ENCODE data around the gene SLC25A6.
"Not testable (repeated sequence)": the region's sequence is repeated elsewhere in the genome, so short reads cannot be mapped to it uniquely, and the experiment has no call there.

Gene SLC25A6

GRCh38 chrX:1354036-1355019 is 37.6 kb downstream of the SLC25A6 start:
- no peak for DNase-seq (ENCODE audit: low spot score)

- no peak for DNase-seq (ENCODE audit: low spot score)
These were observed 39.8 kb downstream of the SLC25A6 start for GRCh38 chrX:1351981-1352714.

GRCh38 chrX:1349606-1350005 is 42.3 kb downstream of the SLC25A6 start:
- not testable (repeated sequence) for DNase-seq (ENCODE audit: low spot score)

GRCh38 chrX:1341545-1342184 is 50.2 kb downstream of the SLC25A6 start:
- DNase-seq (ENCODE audit: low spot score), result no peak

GRCh38 chrX:1336948-1337779 is 54.7 kb downstream of the SLC25A6 start:
- DNase-seq (ENCODE audit: low spot score), result no peak

DNA sequence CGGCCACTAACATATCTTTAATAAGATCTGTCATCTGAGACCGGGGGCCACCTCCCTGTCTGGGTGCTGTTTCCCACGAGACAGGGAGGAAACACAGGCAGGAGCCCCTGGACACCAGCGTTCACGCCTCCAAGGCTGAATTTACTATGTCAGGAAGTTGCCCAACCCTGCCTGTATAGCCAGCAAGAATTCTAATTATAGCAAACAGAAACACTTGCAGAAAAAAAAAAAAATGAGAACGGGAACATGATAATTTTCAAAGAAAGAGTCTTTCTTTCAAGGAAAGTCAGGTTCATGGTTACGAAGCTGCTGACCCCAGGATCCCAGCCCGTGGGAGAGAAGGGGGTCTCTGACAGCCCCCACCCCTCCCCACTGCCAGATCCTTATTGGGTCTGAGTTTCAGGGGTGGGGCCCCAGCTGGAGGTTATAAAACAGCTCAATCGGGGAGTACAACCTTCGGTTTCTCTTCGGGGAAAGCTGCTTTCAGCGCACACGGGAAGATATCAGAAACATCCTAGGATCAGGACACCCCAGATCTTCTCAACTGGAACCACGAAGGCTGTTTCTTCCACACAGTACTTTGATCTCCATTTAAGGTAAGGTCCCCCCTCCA is 55.5 kb downstream of the SLC25A6 start, which contains the start of gene IL3RA:
TSS of gene IL3RA (plus strand) at position 455 of the 613 bp plus-strand sequence. CDS start 4,981 bp downstream, outside the sequence.
- peak; percentile 52 for DNase-seq (ENCODE audit: low spot score)
